ENCODE results near the gene GLDC.

GLDC gene

DNA sequence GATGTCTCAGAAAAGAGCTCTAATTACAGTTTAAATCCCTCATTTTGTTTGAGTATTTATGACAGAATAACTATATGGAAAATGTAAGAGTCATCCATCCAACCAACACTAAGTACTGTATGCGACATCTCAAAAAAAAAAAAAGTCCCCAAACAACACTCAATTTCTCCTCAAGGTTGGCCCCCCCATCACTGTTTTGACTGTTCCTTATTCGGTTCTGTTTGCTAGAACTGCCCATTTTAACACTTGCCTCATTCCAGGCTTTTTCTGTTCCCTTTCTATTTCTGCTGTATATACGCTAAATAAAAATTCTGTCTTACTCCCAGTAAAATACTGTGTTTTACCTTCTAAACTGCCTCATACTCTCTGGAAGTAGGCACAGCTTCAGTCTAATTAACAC, 25.2 kb downstream of the GLDC start:
- H3K4me3 ChIP-seq (ENCODE audit: low read depth, low read length), result no peak overlapping the region
- TF ChIP-seq, protein P1, sequence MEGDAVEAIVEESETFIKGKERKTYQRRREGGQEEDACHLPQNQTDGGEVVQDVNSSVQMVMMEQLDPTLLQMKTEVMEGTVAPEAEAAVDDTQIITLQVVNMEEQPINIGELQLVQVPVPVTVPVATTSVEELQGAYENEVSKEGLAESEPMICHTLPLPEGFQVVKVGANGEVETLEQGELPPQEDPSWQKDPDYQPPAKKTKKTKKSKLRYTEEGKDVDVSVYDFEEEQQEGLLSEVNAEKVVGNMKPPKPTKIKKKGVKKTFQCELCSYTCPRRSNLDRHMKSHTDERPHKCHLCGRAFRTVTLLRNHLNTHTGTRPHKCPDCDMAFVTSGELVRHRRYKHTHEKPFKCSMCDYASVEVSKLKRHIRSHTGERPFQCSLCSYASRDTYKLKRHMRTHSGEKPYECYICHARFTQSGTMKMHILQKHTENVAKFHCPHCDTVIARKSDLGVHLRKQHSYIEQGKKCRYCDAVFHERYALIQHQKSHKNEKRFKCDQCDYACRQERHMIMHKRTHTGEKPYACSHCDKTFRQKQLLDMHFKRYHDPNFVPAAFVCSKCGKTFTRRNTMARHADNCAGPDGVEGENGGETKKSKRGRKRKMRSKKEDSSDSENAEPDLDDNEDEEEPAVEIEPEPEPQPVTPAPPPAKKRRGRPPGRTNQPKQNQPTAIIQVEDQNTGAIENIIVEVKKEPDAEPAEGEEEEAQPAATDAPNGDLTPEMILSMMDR (IDR thresholded peaks at IDR 0.05; ENCODE audit: low read depth, low read length), result no peak

DNA sequence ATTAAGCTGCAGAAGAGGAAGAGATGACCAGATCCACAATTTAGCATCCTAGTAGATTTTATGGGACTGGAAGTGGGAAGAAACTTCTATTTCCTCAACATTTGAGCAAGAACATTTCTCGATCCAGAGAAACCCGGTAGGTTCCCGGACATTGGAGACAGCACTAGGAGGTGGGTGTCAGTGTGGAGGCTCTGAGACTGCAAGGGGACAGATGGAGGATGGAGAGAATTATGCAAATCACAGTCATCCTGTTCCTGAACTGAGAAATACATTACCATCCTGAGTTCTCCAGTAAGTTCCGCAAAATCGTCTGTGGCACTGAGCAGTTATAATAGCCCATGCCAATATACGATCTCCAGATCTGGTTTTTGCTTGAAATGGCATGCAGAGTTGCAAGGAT, 25.6 kb downstream of the GLDC start:
- H3K4me3 ChIP-seq (ENCODE audit: low read depth, low read length), result no peak overlapping the region
- TF ChIP-seq, protein P1 (IDR thresholded peaks at IDR 0.05; ENCODE audit: low read depth, low read length), result no peak

DNA sequence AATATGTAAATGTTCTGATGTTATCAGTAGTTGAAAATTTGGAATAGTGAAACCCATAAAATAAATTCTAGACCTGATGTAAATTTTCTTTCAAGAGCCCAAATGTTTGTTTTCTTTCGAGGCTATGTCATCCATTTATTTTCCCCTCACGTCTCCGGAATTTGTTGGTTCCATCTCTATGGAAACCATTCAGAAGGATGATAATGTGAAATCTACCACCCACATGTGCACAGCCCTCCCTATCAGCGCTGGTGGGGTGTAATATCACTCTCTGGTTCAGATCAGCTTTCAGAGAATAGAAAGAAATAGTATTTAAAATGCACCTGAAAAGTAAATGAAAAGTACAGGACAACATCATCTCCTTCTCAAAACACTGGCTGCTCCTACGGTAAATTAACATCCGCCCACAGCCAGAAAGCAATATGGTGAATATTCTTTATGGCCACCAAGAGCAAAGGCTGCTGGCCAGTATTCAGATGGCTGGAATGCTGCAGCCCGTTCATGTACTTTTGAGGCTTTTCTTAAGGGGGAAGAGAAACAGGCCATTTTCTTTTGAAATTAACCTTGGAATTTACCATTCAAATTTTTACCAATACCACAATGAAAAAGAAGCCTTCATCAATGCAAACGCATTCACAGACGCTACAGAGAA, 28.5 kb downstream of the GLDC start:
- no peak overlapping the region for H3K4me3 ChIP-seq (ENCODE audit: low read depth, low read length)
- TF ChIP-seq, protein P1 (IDR thresholded peaks at IDR 0.05; ENCODE audit: low read depth, low read length), result no peak

DNA sequence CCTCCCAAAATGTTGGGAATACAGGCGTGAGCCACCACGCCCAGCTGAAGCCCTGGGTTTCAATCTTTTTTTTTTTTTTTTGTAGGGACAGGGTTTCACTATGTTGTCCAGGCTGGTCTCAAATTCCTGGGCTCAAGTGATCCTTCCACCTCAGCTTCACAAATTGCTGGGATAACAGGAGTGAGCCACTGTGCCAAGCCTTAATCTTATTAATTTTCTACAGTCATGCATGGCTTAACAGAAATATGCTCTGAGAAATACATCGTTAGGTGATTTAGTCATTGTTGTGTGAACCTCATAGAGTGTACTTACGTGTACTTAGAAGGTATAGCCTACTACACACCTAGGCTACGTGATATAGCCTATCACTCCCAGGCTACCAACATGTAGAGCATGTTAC, 31.0 kb downstream of the GLDC start:
- TF ChIP-seq, protein P1 (IDR thresholded peaks at IDR 0.05; ENCODE audit: low read depth, low read length), result no peak
- no peak overlapping the region for H3K4me3 ChIP-seq (ENCODE audit: low read depth, low read length)

DNA sequence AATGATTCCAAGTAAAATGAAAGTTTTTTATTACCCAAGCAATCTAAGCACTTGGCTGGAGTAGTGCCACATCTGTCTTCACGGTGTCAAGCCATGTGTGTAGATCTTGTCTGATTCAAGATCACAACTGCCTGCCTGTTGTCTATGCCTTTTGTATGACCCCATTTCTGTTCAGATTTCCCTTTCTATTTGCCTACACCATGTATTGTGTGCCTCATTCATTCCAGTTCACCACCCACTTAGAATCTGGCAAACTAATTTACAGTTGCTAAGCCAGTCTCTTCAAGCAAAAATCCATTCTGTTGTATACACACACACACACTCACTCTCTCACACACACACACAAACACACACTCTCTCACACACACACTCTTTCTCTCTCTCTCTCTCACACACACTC, 33.7 kb downstream of the GLDC start:
- TF ChIP-seq, protein P1 (IDR thresholded peaks at IDR 0.05; ENCODE audit: low read depth, low read length), result no peak
- H3K4me3 ChIP-seq (ENCODE audit: low read depth, low read length), result no peak overlapping the region

DNA sequence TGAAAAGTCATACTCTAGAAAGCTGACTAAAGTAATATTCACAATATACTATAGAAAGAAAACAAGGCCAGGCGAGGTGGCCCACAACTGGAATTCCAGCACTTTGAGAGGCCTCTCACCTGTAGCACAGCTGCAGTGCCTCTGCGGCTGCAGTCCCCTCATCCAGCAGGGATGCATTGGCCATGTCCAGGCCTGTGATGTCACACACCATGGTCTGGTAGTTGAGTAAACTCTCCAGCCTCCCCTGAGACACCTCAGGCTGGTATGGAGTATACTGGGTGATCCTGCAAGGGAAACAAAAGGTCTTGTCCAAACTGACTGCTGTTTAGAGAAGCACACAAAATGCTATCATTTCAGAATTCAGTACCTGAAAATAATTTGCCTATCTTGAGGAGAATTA, 35.5 kb downstream of the GLDC start:
- TF ChIP-seq, protein P1 (IDR thresholded peaks at IDR 0.05; ENCODE audit: low read depth, low read length), result no peak
- no peak overlapping the region for H3K4me3 ChIP-seq (ENCODE audit: low read depth, low read length)

DNA sequence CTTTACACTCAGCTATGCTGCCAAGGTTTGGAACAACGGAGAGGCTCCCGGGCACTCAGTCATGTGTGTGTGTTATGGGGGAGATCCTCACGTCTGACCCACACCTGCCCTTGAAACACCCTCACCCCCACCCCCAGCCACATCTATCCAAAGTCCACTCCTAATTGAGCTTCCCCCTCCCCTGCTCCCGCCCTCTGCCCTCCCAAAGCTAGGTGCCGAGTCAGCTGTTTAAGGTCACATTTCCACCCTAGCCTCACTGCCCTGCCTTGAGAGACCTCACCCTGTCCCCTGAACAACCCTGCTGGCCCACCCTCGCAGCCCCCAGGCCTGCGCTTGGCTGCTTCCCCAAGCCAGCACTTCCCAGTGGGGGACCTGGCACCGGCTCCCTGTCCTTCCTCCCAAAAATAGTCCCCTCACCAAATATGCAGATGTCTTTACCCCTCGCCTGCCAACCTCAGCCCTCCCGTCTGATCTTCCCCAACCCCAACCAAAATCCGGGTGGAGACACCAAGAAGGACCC, 36.0 kb downstream of the GLDC start:
- TF ChIP-seq, protein P1 (IDR thresholded peaks at IDR 0.05; ENCODE audit: low read depth, low read length), result no peak
- H3K4me3 ChIP-seq (ENCODE audit: low read depth, low read length), result no peak overlapping the region
